ENCODE data around the gene DENND1A. TPM values are rescaled to one million over a fixed set of nuclear protein-coding genes. Genes with fewer than 3 reads are reported as not detected.

DENND1A gene
- total RNA-seq, 1 experiment from 2014 or later: 42.5 TPM

DNA sequence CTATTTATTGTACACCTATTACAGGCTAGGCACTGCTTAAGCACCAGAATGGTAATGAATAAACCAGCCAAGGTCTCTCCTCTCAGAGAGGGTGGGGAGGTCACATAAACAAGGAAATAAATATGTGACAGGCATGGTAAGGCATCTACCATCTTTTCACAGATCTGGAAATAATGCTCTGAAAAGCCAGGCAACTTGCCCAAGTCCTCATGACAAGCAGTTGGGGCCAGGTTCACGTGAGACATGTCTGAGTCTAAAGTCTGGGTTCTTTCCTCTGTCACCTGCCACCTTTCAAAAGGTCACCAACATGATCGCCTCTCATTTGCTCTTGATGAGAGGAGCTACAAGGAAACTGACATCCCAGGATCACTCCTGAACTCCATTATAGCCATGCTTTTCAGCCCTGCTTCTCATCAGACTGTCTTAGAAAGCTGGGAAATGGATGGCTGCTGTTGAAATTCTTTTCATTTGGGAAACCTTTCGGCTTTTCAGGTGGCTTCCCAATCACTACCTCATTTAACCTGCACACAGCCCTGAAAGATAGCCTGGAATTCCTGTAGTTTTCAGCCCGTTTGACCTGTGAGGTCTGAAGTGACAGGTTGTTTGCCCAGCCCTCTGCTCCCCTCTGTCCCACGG is 450.8 kb downstream of the DENND1A start:
- TF ChIP-seq CTCF (IDR thresholded peaks at IDR 0.05; ENCODE audit: unreplicated experiment): no peak
- Mint-ChIP-seq H3K27ac (ENCODE audit: low read depth, unreplicated experiment) (no peak overlapping the region), H3K9me3 (ENCODE audit: unreplicated experiment) (no peaks in the 10 kb centered on the region), H3K4me3 (ENCODE audit: unreplicated experiment) (no peak overlapping the region), H3K4me1 (ENCODE audit: insufficient read depth, unreplicated experiment) (no peaks in the 10 kb centered on the region), H3K36me3 (ENCODE audit: insufficient read depth, unreplicated experiment) (peaks cover 6% of the 10 kb centered on the region), H3K27me3 (ENCODE audit: insufficient read depth, unreplicated experiment) (no peaks in the 10 kb centered on the region)
- POLR2A ChIA-PET: no interaction called here
- intact Hi-C loops (cut with micrococcal nuclease): no loop called here
- CTCF ChIA-PET: interaction anchor here (0.6 kb wide), 1 partner anchor 1057 kb away, joined by 4 read pairs; no protein-coding TSS in a partner anchor
- BruUV-seq (replicated peaks): no TSS peak
- no peak for DNase-seq (ENCODE audit: unreplicated experiment)

GRCh38 chr9:123478160-123478559 is 451.8 kb downstream of the DENND1A start:
- DNase-seq (ENCODE audit: unreplicated experiment): no peak
- CTCF ChIA-PET: no interaction called here
- H3K36me3 Mint-ChIP-seq (ENCODE audit: insufficient read depth, unreplicated experiment): peaks cover 6% of the 10 kb centered on the region
- H3K27ac Mint-ChIP-seq (ENCODE audit: low read depth, unreplicated experiment): no peak overlapping the region
- no peaks in the 10 kb centered on the region for H3K4me1 Mint-ChIP-seq (ENCODE audit: insufficient read depth, unreplicated experiment)
- no peak for TF ChIP-seq CTCF (IDR thresholded peaks at IDR 0.05; ENCODE audit: unreplicated experiment)
- no peaks in the 10 kb centered on the region for H3K27me3 Mint-ChIP-seq (ENCODE audit: insufficient read depth, unreplicated experiment)
- no peaks in the 10 kb centered on the region for H3K9me3 Mint-ChIP-seq (ENCODE audit: unreplicated experiment)
- no peak overlapping the region for H3K4me3 Mint-ChIP-seq (ENCODE audit: unreplicated experiment)
- POLR2A ChIA-PET: no interaction called here
- no TSS peak for BruUV-seq (replicated peaks)
- intact Hi-C loops (cut with micrococcal nuclease): no loop called here

- BruUV-seq (replicated peaks): no TSS peak
- ChIA-PET POLR2A (no interaction called here), CTCF (interaction anchor here (0.6 kb wide), 1 partner anchor 733 kb away, joined by 3 read pairs; no protein-coding TSS in a partner anchor)
- Mint-ChIP-seq H3K27ac (ENCODE audit: low read depth, unreplicated experiment) (no peak overlapping the region), H3K27me3 (ENCODE audit: insufficient read depth, unreplicated experiment) (no peaks in the 10 kb centered on the region), H3K4me3 (ENCODE audit: unreplicated experiment) (no peak overlapping the region), H3K4me1 (ENCODE audit: insufficient read depth, unreplicated experiment) (no peaks in the 10 kb centered on the region), H3K36me3 (ENCODE audit: insufficient read depth, unreplicated experiment) (peaks cover 6% of the 10 kb centered on the region), H3K9me3 (ENCODE audit: unreplicated experiment) (no peaks in the 10 kb centered on the region)
- no peak for DNase-seq (ENCODE audit: unreplicated experiment)
- intact Hi-C loops (cut with micrococcal nuclease): no loop called here
- TF ChIP-seq CTCF (IDR thresholded peaks at IDR 0.05; ENCODE audit: unreplicated experiment): no peak
Observed at GRCh38 chr9:123475407-123475806, 454.5 kb downstream of the DENND1A start.

DNA sequence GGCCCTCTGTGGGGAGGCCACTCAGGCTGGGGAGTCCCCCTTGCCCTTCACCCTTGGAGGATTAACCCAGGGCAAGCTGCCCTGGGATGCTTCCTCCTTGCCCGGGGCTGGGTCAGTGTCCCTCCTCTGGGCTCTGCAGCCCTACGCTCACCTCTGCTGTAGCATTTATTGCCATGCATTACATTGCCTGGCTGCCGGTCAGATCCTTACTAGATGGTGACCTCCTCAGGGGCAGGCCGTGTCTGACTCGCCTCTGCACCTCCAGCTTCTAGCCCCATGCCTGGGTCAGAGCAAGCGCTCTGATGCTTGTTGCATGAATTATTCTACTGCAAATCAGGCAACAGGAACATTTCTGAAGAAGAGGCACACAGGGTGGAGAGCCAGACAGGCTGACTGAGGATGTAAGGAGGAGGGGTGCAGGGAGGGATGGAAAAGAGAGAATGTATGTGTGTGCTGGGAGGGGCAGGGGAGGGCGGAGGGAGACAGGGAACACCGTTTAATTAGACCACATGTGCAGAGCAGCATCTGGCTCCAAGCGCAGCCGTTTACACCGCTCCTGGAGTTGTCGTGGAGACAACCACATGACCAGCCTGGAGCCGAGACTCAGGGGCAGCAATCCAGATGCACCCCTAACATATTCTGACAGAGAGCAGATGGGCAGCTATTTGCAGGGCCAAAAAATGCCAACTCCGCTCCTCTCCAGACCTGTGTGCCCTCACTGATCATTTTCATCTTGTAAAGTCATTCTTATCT is 456.9 kb downstream of the DENND1A start:
- Mint-ChIP-seq H3K4me1 (ENCODE audit: insufficient read depth, unreplicated experiment) (no peaks in the 10 kb centered on the region), H3K36me3 (ENCODE audit: insufficient read depth, unreplicated experiment) (no peaks in the 10 kb centered on the region), H3K4me3 (ENCODE audit: unreplicated experiment) (no peak overlapping the region), H3K9me3 (ENCODE audit: unreplicated experiment) (no peaks in the 10 kb centered on the region), H3K27me3 (ENCODE audit: insufficient read depth, unreplicated experiment) (no peaks in the 10 kb centered on the region), H3K27ac (ENCODE audit: low read depth, unreplicated experiment) (no peak overlapping the region)
- intact Hi-C loops (cut with micrococcal nuclease): no loop called here
- ChIA-PET POLR2A (no interaction called here), CTCF (no interaction called here)
- BruUV-seq (replicated peaks): no TSS peak
- DNase-seq (ENCODE audit: unreplicated experiment): no peak
- no peak for TF ChIP-seq CTCF (IDR thresholded peaks at IDR 0.05; ENCODE audit: unreplicated experiment)
